IMR-90 (cell line): ENCODE measurements around the gene TMPRSS3. TPM values are rescaled to one million over a fixed set of nuclear protein-coding genes. Genes with fewer than 3 reads are reported as not detected.

ENCODE experiments used
- ATAC-seq: fragments of 200-7000 bp; cut with Tn5 transposase; 2 replicates; pipeline ENCODE4 v1.9.1; 2020; ENCODE audit warnings: low read depth, mild to moderate bottlenecking, moderate library complexity
- BruUV-seq: library from RNA; stranded (reverse); fragments of 400-500 nt; replicated peaks from 2 replicates; lab custom pipeline; 2021; lab: Mats Ljungman, UMichigan
- CTCF ChIA-PET: fragments of 300-600 bp; formaldehyde crosslinking; extraction: SDS; loops from one replicate; lab custom pipeline; 2021; ENCODE audit warnings: antibody characterized with exemption; lab: Yijun Ruan, JAX
- POLR2A ChIA-PET: fragments of 300-600 bp; sonication (Branson Sonifier 250); formaldehyde crosslinking; loops from one replicate; lab custom pipeline; 2022; ENCODE audit warnings: antibody characterized with exemption; ENCODE audit not compliant: unreplicated experiment; lab: Charles Lee
- DNase-seq: peaks from one replicate; pipeline ENCODE4 v3.0.0; 2013
- H2AFZ ChIP-seq: replicated peaks from 2 replicates; pipeline ENCODE3; 2013; ENCODE audit warnings: low read length, mild to moderate bottlenecking; ENCODE audit not compliant: poor library complexity
- H2AK5ac ChIP-seq: 2 replicates; pipeline ENCODE4 v1.6.1; 2013; ENCODE audit warnings: low read depth, low read length, inconsistent platforms
- H2AK9ac ChIP-seq: replicated peaks from 2 replicates; pipeline ENCODE3; 2013; ENCODE audit warnings: mild to moderate bottlenecking, low read depth, low read length, moderate library complexity; ENCODE audit not compliant: poor library complexity
- H2BK120ac ChIP-seq: 2 replicates; pipeline ENCODE4 v1.6.1; 2013; ENCODE audit warnings: low read depth, low read length, inconsistent platforms
- H2BK15ac ChIP-seq: 3 replicates; pipeline ENCODE4 v1.6.1; 2013; ENCODE audit warnings: low read depth, low read length, inconsistent platforms
- H2BK20ac ChIP-seq: 2 replicates; pipeline ENCODE4 v1.6.1; 2013; ENCODE audit warnings: low read depth, mild to moderate bottlenecking, inconsistent platforms, low read length, moderate library complexity
- H2BK5ac ChIP-seq: 2 replicates; pipeline ENCODE4 v1.6.1; 2013; ENCODE audit warnings: mild to moderate bottlenecking, low read depth, low read length, inconsistent platforms; ENCODE audit not compliant: poor library complexity, severe bottlenecking
- H3K14ac ChIP-seq: replicated peaks from 2 replicates; pipeline ENCODE4 v1.6.1; 2013; ENCODE audit warnings: low read depth, low read length, inconsistent platforms
- H3K18ac ChIP-seq: 2 replicates; pipeline ENCODE4 v1.6.1; 2013; ENCODE audit warnings: low read depth, low read length, control low read depth
- H3K23ac ChIP-seq: 2 replicates; pipeline ENCODE4 v1.6.1; 2013; ENCODE audit warnings: low read depth, low read length, inconsistent platforms
- H3K27ac ChIP-seq: 2 replicates; pipeline ENCODE4 v1.5.1; 2013; ENCODE audit warnings: mild to moderate bottlenecking, control low read depth, low read length; ENCODE audit not compliant: insufficient read depth
- H3K27me3 ChIP-seq: 2 replicates; pipeline ENCODE4 v1.6.1; 2013; ENCODE audit warnings: low read length; ENCODE audit not compliant: control insufficient read depth, insufficient read depth
- H3K36me3 ChIP-seq: 2 replicates; pipeline ENCODE4 v1.6.1; 2013; ENCODE audit warnings: low read length, mixed read lengths; ENCODE audit not compliant: control insufficient read depth, insufficient read depth
- H3K4ac ChIP-seq: 2 replicates; pipeline ENCODE4 v1.6.1; 2013; ENCODE audit warnings: low read depth, low read length, inconsistent platforms
- H3K4me1 ChIP-seq: 2 replicates; pipeline ENCODE4 v1.6.1; 2013; ENCODE audit warnings: low read length, mixed read lengths; ENCODE audit not compliant: control insufficient read depth, insufficient read depth
- H3K4me2 ChIP-seq: 2 replicates; pipeline ENCODE4 v1.6.1; 2013; ENCODE audit warnings: low read depth, mild to moderate bottlenecking, control low read depth, low read length, moderate library complexity
- H3K4me3 ChIP-seq: 2 replicates; pipeline ENCODE4 v1.5.1; 2013; ENCODE audit warnings: low read depth, mild to moderate bottlenecking, control low read depth, low read length, moderate library complexity; ENCODE audit not compliant: insufficient read depth
- H3K56ac ChIP-seq: 2 replicates; pipeline ENCODE4 v1.6.1; 2013; ENCODE audit warnings: low read length, inconsistent platforms; ENCODE audit not compliant: insufficient read depth; ENCODE audit errors: extremely low read depth
- H3K79me1 ChIP-seq, 2 experiments: 2 replicates each; pipeline ENCODE4 v1.6.1; 2013; ENCODE audit warnings: low read length in 2 of 2, inconsistent platforms in 1 of 2, low read depth in 1 of 2
- H3K9ac ChIP-seq: 2 replicates; pipeline ENCODE4 v1.6.1; 2013; ENCODE audit warnings: low read depth, low read length, control low read depth
- H3K9me1 ChIP-seq: 2 replicates; pipeline ENCODE4 v1.6.1; 2013; ENCODE audit warnings: low read length, inconsistent platforms; ENCODE audit not compliant: insufficient read depth
- H3K9me3 ChIP-seq: 2 replicates; pipeline ENCODE4 v1.6.1; 2013; ENCODE audit warnings: low read length; ENCODE audit not compliant: control insufficient read depth, insufficient read depth
- H4K20me1 ChIP-seq: 2 replicates; pipeline ENCODE4 v1.6.1; 2013; ENCODE audit warnings: low read length, inconsistent platforms; ENCODE audit not compliant: insufficient read depth
- H4K5ac ChIP-seq: 2 replicates; pipeline ENCODE4 v1.6.1; 2013; ENCODE audit warnings: mild to moderate bottlenecking, low read depth, low read length, control low read depth
- H4K8ac ChIP-seq, 2 experiments: 2 replicates each; pipeline ENCODE4 v1.6.1; 2013; ENCODE audit warnings: low read depth in 2 of 2, low read length in 2 of 2, control low read depth in 1 of 2, inconsistent platforms in 1 of 2
- H4K91ac ChIP-seq: 2 replicates; pipeline ENCODE4 v1.6.1; 2013; ENCODE audit warnings: low read depth, low read length, inconsistent platforms; ENCODE audit not compliant: insufficient read depth
- BHLHE40 ChIP-seq: fragments of 150-350 bp; IDR thresholded peaks from 2 replicates; pipeline ENCODE4 v1.6.1; 2016; ENCODE audit warnings: mild to moderate bottlenecking, low read depth, low read length
- CEBPB ChIP-seq: IDR thresholded peaks from 2 replicates; pipeline ENCODE4 v1.6.1; 2012; ENCODE audit warnings: low read depth, low read length, improper control_type of control experiment
- CTCF ChIP-seq: conservative IDR thresholded peaks from 2 replicates; pipeline ENCODE4 v1.5.1; 2012; ENCODE audit warnings: mild to moderate bottlenecking, low read depth, low read length, improper control_type of control experiment
- MAFK ChIP-seq: IDR thresholded peaks from 2 replicates; pipeline ENCODE4 v1.6.1; 2012; ENCODE audit warnings: low read depth, low read length, improper control_type of control experiment
- MXI1 ChIP-seq: IDR thresholded peaks from 2 replicates; pipeline ENCODE4 v1.6.1; 2012; ENCODE audit warnings: low read depth, mild to moderate bottlenecking, low read length, moderate library complexity, borderline replicate concordance
- RAD21 ChIP-seq: IDR thresholded peaks from 2 replicates; pipeline ENCODE4 v1.6.1; 2012; ENCODE audit warnings: low read length, improper control_type of control experiment
- RFX5 ChIP-seq: IDR thresholded peaks from 2 replicates; pipeline ENCODE4 v1.8.0; 2012; ENCODE audit warnings: low read depth, mild to moderate bottlenecking, low read length, moderate library complexity
- SMC3 ChIP-seq: fragments of 150-350 bp; IDR thresholded peaks from 2 replicates; pipeline ENCODE4 v1.6.1; 2016; ENCODE audit warnings: low read depth, mild to moderate bottlenecking, antibody characterized with exemption, low read length, moderate library complexity
- WGBS, 2 experiments: methylation state at CpG; one replicate each; pipeline versions ENCODE4 v1.1.5 to v1.1.7; 2013; ENCODE audit warnings: missing lambda C conversion rate in 2 of 2; ENCODE audit not compliant: insufficient read length in 1 of 2; ENCODE audit errors: extremely low coverage in 2 of 2; 5-methylcytosine and 5-hydroxymethylcytosine counted together
- dilution Hi-C: fragments of 300-500 bp; cut with HindIII; formaldehyde crosslinking; loops from one replicate; pipeline ENCODE4 v1.14.3; 2018; ENCODE audit warnings: low sequenced_read_pairs; ENCODE audit not compliant: unreplicated experiment
- in situ Hi-C: fragments of 300-500 bp; cut with MboI; formaldehyde crosslinking; loops from 3 replicates; pipeline ENCODE4 v1.14.3; 2019; ENCODE audit warnings: low sequenced_read_pairs, inconsistent platforms, mixed read lengths
- intact Hi-C: fragments of 100-400 bp; cut with micrococcal nuclease; formaldehyde crosslinking; loops from 2 replicates; pipeline ENCODE4 v1.10.0; 2022
- polyA plus RNA-seq, 3 experiments: library from polyadenylated mRNA; depleted of rRNA; stranded (reverse); fragments of >200 nt; gene quantifications; 2 replicates each; pipeline ENCODE4 v1.2.3, GENCODE V29; 2012; ENCODE audit warnings: low replicate concordance in 1 of 3
- total RNA-seq: library from RNA; depleted of rRNA; stranded (reverse); fragments of >200 nt; gene quantifications from 2 replicates; pipeline ENCODE4 v1.2.3, GENCODE V29; 2012
- TF ChIP-seq, protein P1 (sequence below): fragments of 150-350 bp; IDR thresholded peaks from 2 replicates; pipeline ENCODE4 v1.6.1; 2017; ENCODE audit warnings: mild to moderate bottlenecking, antibody characterized with exemption, low read length, low read depth

The TMPRSS3 gene
- total and polyA plus RNA-seq, 2 of the 4 experiments (the other 2 are of a cell fraction): not detected

- Histone ChIP-seq H3K27me3 (no peaks in the 10 kb centered on the region; the same call in 1 of the 2 replicates), H3K4me1 (no peaks in the 10 kb centered on the region), H3K4me3 (no peak overlapping the region), H3K56ac (no peak overlapping the region), H2BK15ac (no peak overlapping the region), H2AK9ac (no peak overlapping the region), H3K4me2 (no peak overlapping the region), H3K9me1 (no peaks in the 10 kb centered on the region), H4K8ac (no peak overlapping the region), H2BK5ac (no peak overlapping the region), H4K91ac (no peak overlapping the region), H4K20me1 (no peaks in the 10 kb centered on the region), H3K27ac (no peak overlapping the region), H2BK120ac (no peak overlapping the region), H3K79me1 (no peaks in the 10 kb centered on the region), H2AK5ac (no peak overlapping the region), H3K14ac (no peak overlapping the region), H3K4ac (no peak overlapping the region), H3K18ac (no peak overlapping the region), H3K9me3 (no peaks in the 10 kb centered on the region; the same call in 1 of the 2 replicates), H2BK20ac (no peak overlapping the region), H3K9ac (no peak overlapping the region), H3K36me3 (no peaks in the 10 kb centered on the region), H3K23ac (no peak overlapping the region), H4K5ac (no peak overlapping the region), H2AFZ (no peak overlapping the region)
- ChIA-PET CTCF (no interaction called here), POLR2A (no interaction called here)
- DNase-seq (no peak), ATAC-seq (no peak)
- TF ChIP-seq MAFK (no peak), RFX5 (no peak), RAD21 (no peak), CTCF (no peak), CEBPB (no peak), BHLHE40 (no peak), SMC3 (no peak), MXI1 (no peak)
- TF ChIP-seq, protein P1, sequence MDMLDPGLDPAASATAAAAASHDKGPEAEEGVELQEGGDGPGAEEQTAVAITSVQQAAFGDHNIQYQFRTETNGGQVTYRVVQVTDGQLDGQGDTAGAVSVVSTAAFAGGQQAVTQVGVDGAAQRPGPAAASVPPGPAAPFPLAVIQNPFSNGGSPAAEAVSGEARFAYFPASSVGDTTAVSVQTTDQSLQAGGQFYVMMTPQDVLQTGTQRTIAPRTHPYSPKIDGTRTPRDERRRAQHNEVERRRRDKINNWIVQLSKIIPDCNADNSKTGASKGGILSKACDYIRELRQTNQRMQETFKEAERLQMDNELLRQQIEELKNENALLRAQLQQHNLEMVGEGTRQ: no peak
- dilution Hi-C loops: no loop called here
- no CpG with 5 or more reads among the region's 1 CpG for WGBS, 2 experiments
- intact Hi-C loops: no loop called here
- no TSS peak for BruUV-seq
- in situ Hi-C loops: no loop called here
Observed at GRCh38 chr21:42432695-42433094, 36.8 kb upstream of the TMPRSS3 start.
